Natural killer cell (primary cell): ENCODE measurements around the gene DOCK8. TPM values are rescaled to one million over a fixed set of nuclear protein-coding genes. Genes with fewer than 3 reads are reported as not detected.

ENCODE experiments used
- ATAC-seq, 3 donors: fragments of 150-1000 bp in 2 of 3; fragments of 200-7000 bp in 1 of 3; cut with Tn5 transposase; 1 replicate in 1 of 3; 2 replicates in 2 of 3; pipeline ENCODE4 v1.10.0; 2021; ENCODE audit warnings: mild to moderate bottlenecking in 2 of 3, moderate library complexity in 2 of 3
- DNase-seq, 2 donors: peaks; one replicate each; pipeline versions ENCODE4 v3.0.0 to v3.0.0-alpha.2; 2013 to 2021; ENCODE audit warnings: mixed read lengths in 1 of 2
- H3K27ac ChIP-seq: one replicate; pipeline ENCODE4 v1.5.1; 2013; ENCODE audit warnings: mild to moderate bottlenecking, low read length
- H3K27me3 ChIP-seq: one replicate; pipeline ENCODE4 v1.6.1; 2013; ENCODE audit warnings: low read length; ENCODE audit not compliant: control insufficient read depth, insufficient read depth
- H3K36me3 ChIP-seq: one replicate; pipeline ENCODE4 v1.6.1; 2013; ENCODE audit warnings: low read length; ENCODE audit not compliant: control insufficient read depth, insufficient read depth
- H3K4me1 ChIP-seq: one replicate; pipeline ENCODE4 v1.6.1; 2013; ENCODE audit warnings: low read length; ENCODE audit not compliant: control insufficient read depth, insufficient read depth
- H3K4me3 ChIP-seq: one replicate; pipeline ENCODE4 v1.5.1; 2013; ENCODE audit warnings: low read length
- H3K9me3 ChIP-seq: one replicate; pipeline ENCODE4 v1.6.1; 2013; ENCODE audit warnings: low read length; ENCODE audit not compliant: control insufficient read depth, insufficient read depth
- H3K27ac Mint-ChIP-seq, 2 donors: one replicate each; pipeline ENCODE4 v1.8.0; 2022; ENCODE audit warnings: mild to moderate bottlenecking in 2 of 2, mixed read lengths in 2 of 2, moderate library complexity in 1 of 2
- H3K27me3 Mint-ChIP-seq, 2 donors: one replicate each; pipeline ENCODE4 v1.8.0; 2022; ENCODE audit warnings: low read depth in 2 of 2, mixed read lengths in 2 of 2
- H3K36me3 Mint-ChIP-seq: one replicate; pipeline ENCODE4 v1.8.0; 2022; ENCODE audit warnings: mixed read lengths
- H3K4me1 Mint-ChIP-seq, 2 donors: one replicate each; pipeline ENCODE4 v1.8.0; 2022; ENCODE audit warnings: mixed read lengths in 2 of 2
- H3K4me3 Mint-ChIP-seq: one replicate; pipeline ENCODE4 v1.8.0; 2022; ENCODE audit warnings: mild to moderate bottlenecking, moderate library complexity, mixed read lengths
- H3K9me3 Mint-ChIP-seq, 2 donors: one replicate each; pipeline ENCODE4 v1.8.0; 2022; ENCODE audit warnings: mixed read lengths in 2 of 2
- WGBS: methylation state at CpG from one replicate; pipeline ENCODE4 v1.1.7; 2013; ENCODE audit warnings: missing lambda C conversion rate; ENCODE audit not compliant: insufficient coverage; 5-methylcytosine and 5-hydroxymethylcytosine counted together
- intact Hi-C: fragments of 100-400 bp; cut with micrococcal nuclease; formaldehyde crosslinking; loops from one replicate; pipeline ENCODE4 v1.14.2; 2022
- total RNA-seq, 4 donors: library from RNA; stranded (reverse); fragments of 120-200 nt in 1 of 4; gene quantifications; one replicate each; pipeline versions ENCODE4 v1.2.3 to v1.2.4, GENCODE V29; 2013 to 2022
- TF ChIP-seq, protein P1 (sequence below): fragments of 200-600 bp; IDR thresholded peaks from one replicate; pipeline ENCODE4 v1.8.0; 2022; ENCODE audit warnings: antibody characterized with exemption

DOCK8 gene
- total RNA-seq, 3 donors from 2014 or later (not counting 1 experiment from before 2014, with no cell fraction given), result 156 to 211 (median 207) TPM

DNA sequence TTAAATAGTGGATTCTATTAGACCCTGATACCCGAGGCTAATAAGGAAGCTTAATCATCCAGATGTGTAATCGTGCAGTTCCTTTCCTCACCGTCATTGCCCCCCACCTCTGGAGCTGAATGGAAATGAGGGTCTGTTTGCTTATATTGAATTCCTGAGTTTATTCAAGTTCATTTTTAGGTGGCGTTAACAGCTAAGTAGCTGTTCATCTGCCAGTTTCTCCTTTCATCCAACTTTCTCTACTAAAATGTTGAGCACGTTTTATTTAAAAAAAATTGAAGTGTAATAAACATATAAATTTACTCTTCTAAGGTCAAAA is 291.0 kb downstream of the DOCK8 start:
- Mint-ChIP-seq H3K4me1 (peaks cover 6 to 8% of the 10 kb centered on the region in 2 donors), H3K9me3 (no peaks in the 10 kb centered on the region), H3K4me3 (peak overlapping the region; percentile 83), H3K27ac (no peak overlapping the region), H3K36me3 (no peaks in the 10 kb centered on the region), H3K27me3 (peaks cover 28 to 34% of the 10 kb centered on the region in 2 donors)
- intact Hi-C loops, result no loop called here
- Histone ChIP-seq H3K4me3 (no peak overlapping the region), H3K27me3 (peaks cover 11% of the 10 kb centered on the region), H3K27ac (no peak overlapping the region), H3K4me1 (peaks cover 17% of the 10 kb centered on the region), H3K9me3 (no peaks in the 10 kb centered on the region), H3K36me3 (no peaks in the 10 kb centered on the region)
- WGBS, result 0% methylated on average over 1 of the region's 5 CpGs
- DNase-seq (peak in 1 of 2 donors; percentile 11), ATAC-seq (no peak)
- TF ChIP-seq, protein P1, sequence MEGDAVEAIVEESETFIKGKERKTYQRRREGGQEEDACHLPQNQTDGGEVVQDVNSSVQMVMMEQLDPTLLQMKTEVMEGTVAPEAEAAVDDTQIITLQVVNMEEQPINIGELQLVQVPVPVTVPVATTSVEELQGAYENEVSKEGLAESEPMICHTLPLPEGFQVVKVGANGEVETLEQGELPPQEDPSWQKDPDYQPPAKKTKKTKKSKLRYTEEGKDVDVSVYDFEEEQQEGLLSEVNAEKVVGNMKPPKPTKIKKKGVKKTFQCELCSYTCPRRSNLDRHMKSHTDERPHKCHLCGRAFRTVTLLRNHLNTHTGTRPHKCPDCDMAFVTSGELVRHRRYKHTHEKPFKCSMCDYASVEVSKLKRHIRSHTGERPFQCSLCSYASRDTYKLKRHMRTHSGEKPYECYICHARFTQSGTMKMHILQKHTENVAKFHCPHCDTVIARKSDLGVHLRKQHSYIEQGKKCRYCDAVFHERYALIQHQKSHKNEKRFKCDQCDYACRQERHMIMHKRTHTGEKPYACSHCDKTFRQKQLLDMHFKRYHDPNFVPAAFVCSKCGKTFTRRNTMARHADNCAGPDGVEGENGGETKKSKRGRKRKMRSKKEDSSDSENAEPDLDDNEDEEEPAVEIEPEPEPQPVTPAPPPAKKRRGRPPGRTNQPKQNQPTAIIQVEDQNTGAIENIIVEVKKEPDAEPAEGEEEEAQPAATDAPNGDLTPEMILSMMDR, result no peak

DNA sequence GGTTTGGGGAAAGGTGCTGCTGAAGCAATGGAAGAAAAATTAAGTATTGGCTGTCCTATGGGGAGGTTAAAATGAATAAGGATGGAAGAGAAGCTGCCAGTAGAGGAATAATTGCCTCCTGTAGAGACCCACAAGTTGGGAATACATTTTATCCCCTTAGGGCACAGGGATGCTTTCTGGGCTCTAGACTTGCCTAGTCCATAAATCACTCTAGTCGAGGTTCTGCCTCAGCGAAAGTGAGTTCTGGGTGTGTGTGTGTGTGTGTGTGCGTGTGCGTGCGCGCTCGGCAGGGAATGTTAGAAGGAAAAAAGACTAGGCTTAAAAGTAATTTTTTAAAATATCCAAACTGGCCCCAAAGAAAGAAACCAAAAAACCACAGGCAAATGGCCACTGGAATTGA is 291.6 kb downstream of the DOCK8 start:
- Mint-ChIP-seq H3K4me1 (peaks cover 6 to 8% of the 10 kb centered on the region in 2 donors), H3K4me3 (peak overlapping the region; percentile 1), H3K27me3 (peaks cover 25 to 29% of the 10 kb centered on the region in 2 donors), H3K36me3 (no peaks in the 10 kb centered on the region), H3K9me3 (no peaks in the 10 kb centered on the region), H3K27ac (no peak overlapping the region)
- Histone ChIP-seq H3K4me3 (no peak overlapping the region), H3K36me3 (no peaks in the 10 kb centered on the region), H3K27me3 (peaks cover 11% of the 10 kb centered on the region), H3K27ac (no peak overlapping the region), H3K9me3 (no peaks in the 10 kb centered on the region), H3K4me1 (peaks cover 17% of the 10 kb centered on the region)
- DNase-seq (no peak), ATAC-seq (no peak)
- TF ChIP-seq, protein P1, result no peak
- 82% methylated on average over 7 of the region's 7 CpGs for WGBS
- intact Hi-C loops, result no loop called here

DNA sequence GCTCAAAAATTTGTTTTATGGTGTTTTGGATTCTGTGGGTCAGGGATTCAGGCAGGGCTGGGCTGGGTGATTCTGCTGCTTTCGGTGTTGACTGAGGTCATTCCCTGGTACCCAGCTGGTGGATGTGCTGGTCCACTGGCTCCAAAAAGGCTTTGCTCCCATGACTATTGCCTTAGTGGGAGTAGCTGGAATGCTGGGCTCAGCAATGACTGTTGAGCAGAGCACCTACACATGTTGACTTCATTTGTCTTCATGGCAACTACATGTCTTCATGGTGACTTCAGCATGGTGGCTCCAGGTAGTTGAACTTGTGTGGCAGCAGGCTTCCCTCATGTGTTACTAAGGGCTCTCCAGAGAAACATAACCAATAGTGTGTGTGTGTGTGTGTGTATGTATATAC is 297.2 kb downstream of the DOCK8 start:
- ATAC-seq (no peak), DNase-seq (no peak)
- intact Hi-C loops, result no loop called here
- Histone ChIP-seq H3K9me3 (no peaks in the 10 kb centered on the region), H3K4me3 (no peak overlapping the region), H3K4me1 (no peaks in the 10 kb centered on the region), H3K27ac (no peak overlapping the region), H3K36me3 (no peaks in the 10 kb centered on the region), H3K27me3 (peaks cover 3% of the 10 kb centered on the region)
- no peak overlapping the region for H3K4me3 Mint-ChIP-seq
- no peaks in the 10 kb centered on the region for H3K36me3 Mint-ChIP-seq
- no peak overlapping the region for H3K27ac Mint-ChIP-seq
- H3K27me3 Mint-ChIP-seq, result peaks cover 18 to 30% of the 10 kb centered on the region in 2 donors
- H3K9me3 Mint-ChIP-seq, result no peaks in the 10 kb centered on the region
- 96% methylated on average over 1 of the region's 1 CpG for WGBS
- H3K4me1 Mint-ChIP-seq, result peaks cover 5 to 7% of the 10 kb centered on the region in 2 donors
- TF ChIP-seq, protein P1, result no peak

- DNase-seq (no peak), ATAC-seq (no peak)
- Histone ChIP-seq H3K27ac (no peak overlapping the region), H3K4me1 (no peaks in the 10 kb centered on the region), H3K27me3 (peaks cover 3% of the 10 kb centered on the region), H3K36me3 (no peaks in the 10 kb centered on the region), H3K9me3 (no peaks in the 10 kb centered on the region), H3K4me3 (no peak overlapping the region)
- Mint-ChIP-seq H3K27ac (no peak overlapping the region), H3K36me3 (no peaks in the 10 kb centered on the region), H3K4me1 (peaks cover 5 to 7% of the 10 kb centered on the region in 2 donors), H3K9me3 (no peaks in the 10 kb centered on the region), H3K27me3 (peaks cover 18 to 29% of the 10 kb centered on the region in 2 donors), H3K4me3 (no peak overlapping the region)
- TF ChIP-seq, protein P1, result no peak
- 97% methylated on average over 3 of the region's 3 CpGs for WGBS
- intact Hi-C loops, result loop anchor here (1.0 kb wide), 1 partner anchor 16 kb away; no protein-coding TSS in a partner anchor
Observed at GRCh38 chr9:512555-513272, 298.0 kb downstream of the DOCK8 start.
